Fibroblast of skin of right quadriceps (primary cell): ENCODE measurements around the gene TREX2.

ENCODE experiments used
- DNase-seq: peaks from one replicate; pipeline ENCODE4 v3.0.0-alpha.2; 2013

The TREX2 gene

DNA sequence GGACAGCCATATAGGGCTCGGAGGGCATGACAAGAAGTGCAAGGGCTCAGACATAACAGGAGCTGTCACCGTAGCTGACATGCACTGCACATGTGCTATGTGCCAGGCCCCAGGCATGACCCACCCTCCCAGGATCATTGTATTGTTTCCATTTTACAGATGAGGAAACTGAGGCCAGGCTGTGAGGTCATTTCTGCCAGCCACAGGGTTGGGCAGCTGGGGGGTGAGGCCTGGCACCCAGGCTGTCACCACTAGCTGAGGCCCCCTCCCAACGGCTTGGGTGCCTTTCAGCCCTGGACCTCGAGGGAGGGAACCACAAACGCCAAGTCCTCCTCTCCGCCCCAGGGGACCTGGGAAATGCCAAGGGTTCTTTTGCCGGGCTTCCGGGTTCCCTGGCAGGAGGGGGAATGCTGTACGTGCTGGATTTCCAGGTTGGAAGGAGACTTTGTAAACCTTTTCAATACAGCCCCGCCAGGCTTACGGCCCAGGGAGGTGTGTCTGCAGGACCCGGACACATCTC lies 12.6 kb downstream of the TREX2 start:
- DNase-seq = no peak

DNA sequence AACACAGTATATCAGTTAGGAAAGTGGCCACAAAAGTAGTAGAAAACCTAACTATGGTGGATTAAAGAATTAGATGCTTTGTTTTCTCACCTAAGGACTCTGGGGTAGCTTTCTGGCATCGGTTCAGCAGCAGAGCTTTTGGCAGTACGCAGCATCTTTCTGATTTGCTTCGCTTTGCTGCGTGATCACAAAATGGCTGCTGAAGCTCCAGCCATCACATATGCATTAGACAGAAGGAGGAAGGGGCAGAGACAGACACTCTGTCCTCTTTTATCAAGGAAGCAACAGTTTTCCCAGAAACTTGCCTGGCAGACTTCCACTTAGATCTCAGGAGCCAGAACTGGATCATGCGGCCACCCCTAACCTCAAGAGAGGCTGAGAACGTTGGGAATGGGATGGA lies 15.1 kb downstream of the TREX2 start:
- DNase-seq = no peak

DNA sequence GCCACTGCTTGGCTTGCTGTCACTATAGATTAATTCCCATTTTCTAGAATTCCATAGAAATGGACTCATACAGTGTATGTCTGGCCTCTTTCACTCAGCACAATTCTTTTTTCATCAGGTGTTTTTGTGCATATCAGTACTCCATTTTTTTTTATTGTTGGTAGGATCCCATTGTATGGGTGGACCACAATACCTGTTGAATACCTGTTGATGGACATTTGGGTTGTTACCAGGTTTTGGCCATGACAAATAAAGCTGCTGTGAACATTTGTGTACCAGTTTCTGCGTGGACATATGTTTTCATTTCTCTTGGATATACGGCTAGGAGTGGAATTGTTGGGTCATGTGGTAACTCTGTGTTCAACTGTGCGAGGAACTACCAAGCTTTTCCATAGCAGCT lies 19.7 kb downstream of the TREX2 start:
- DNase-seq = no peak

DNA sequence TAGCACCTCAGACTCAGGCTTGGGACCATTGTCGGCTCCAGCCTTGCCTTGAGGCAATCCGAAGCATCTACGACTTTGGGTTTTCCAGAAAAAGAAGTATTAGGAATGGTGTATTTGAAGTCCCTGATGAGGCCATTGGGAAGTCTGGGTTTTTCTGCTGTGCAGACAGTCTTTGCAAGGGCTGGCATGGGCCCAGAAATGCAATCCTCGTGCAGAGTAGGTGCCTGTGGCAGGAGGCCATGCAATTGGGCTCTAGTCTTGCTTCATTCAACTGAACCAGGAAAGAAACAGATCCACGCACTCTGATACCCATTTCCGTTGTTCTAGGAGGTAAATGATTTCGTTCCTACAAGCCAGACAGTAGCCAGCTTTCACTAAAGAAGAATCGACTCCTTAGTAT lies 22.2 kb downstream of the TREX2 start:
- DNase-seq = no peak

DNA sequence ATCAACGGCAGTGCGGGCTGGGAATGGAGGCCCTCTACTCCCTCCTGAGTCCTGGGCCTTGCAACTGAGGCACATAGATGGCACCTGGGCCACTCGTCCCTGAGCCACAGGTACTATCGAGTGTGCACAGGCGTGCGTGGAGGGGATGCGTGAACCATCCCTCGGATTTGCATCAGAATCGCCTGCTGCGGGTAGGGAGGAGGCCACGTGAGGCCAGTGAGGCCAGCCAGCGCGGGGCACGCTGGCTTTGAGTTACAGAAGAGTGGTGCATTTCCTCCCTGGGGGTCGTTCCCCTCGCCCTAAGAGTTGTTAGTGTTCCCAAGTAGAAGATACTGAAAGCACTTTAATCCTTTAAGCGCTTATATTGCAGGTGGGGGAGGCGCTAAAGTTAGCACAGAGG lies 24.0 kb downstream of the TREX2 start:
- DNase-seq = no peak

DNA sequence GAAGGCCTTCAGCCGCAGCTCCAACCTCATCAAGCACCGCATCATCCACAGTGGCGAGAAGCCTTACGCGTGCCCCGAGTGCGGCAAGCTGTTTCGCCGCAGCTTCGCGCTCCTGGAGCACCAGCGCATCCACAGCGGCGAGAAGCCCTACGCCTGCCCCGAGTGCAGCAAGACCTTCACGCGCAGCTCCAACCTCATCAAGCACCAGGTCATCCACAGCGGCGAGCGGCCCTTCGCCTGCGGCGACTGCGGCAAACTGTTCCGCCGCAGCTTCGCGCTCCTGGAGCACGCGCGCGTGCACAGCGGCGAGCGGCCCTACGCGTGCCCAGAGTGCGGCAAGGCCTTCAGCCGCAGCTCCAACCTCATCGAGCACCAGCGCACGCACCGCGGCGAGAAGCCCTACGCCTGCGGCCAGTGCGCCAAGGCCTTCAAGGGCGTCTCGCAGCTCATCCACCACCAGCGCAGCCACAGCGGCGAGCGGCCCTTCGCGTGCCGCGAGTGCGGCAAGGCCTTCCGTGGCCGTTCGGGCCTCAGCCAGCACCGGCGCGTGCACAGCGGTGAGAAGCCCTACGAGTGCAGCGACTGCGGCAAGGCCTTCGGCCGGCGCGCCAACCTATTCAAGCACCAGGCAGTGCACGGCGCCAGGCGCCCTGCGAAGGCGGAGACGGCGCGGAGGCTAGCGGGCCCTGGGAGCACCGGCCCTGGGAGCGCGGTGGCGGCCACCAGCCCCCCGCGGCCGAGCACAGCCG lies 24.8 kb downstream of the TREX2 start:
- no peak for DNase-seq

DNA sequence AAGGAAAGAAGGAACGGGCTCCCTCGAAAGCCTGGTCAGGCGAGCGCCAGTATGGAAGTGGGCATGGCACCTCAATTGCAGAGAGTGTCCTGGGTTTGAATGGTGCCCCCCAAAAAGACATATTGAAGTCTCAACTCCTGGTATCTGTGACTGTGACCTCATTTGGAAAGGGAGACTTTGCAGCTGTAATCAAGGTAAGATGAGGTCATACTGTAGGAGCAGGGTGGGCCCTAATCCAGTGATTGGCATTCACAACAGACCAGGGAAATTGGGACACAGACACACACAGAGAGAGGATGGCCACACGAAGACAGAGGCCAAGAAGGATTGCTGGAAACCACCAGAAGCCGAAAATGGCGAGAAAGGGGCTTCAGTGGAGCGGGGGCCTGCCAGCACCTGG lies 28.2 kb downstream of the TREX2 start:
- no peak for DNase-seq

DNA sequence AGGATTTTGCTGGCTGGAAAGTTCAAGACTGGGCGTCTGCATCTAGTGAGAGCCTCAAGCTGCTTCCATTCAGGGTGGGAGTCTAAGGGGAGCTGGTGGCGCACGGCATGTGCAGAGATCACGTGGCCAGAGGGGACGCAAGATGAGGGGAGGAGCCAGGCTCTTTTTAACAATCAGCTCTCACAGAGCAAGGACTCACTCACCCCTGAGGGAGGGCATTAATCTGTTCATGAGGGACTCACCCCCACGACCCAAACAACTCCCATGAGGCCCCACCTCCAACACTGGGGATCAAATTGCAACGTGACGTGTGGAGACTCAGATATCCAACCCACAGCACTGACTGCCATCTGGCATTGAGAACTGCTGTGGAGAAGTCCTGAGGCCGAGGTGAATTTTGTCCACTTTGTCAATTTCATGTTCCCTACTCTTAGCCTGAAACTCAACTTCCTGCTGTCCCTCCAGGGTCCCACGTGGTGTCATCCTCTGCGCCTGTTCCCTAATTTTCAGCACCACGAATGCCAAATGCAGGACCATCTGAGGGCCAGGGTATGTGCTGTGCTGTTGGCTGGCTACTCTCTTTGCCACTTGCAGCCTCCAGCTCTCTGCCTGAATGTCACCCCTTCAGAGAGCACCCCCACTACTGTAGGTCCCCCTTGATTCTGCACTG lies 28.9 kb downstream of the TREX2 start:
- no peak for DNase-seq

DNA sequence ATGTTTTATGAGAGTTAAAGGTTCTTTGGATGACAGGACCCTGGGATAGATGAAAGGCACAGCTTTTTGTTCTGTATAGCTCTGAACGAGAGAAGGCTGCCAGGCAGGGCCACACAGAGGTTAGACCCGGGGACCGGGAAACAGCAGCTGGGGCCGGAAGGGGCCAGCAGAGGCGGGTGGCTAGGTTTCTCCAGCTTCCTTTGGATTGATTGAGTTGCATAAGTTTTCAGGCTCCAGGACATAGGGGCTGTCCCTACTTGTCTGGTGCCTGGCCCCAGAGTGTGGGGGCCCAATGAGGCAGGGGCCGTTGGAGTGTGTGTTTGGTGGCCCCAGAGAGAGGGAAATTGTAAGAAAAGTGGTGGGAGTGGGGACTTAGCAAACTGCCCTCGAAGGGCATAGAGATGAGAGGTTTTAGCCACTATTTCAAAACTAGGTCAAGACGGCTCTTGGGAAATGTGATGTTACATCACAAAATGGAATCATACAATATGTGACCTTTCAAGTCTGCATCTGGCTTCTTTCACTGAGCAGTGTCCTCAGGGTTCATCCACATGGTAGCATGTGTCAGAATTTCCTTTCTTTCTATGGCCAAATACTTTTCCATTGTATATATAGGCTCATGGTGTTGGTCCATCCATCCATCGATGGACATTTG lies 30.9 kb downstream of the TREX2 start:
- DNase-seq = no peak

DNA sequence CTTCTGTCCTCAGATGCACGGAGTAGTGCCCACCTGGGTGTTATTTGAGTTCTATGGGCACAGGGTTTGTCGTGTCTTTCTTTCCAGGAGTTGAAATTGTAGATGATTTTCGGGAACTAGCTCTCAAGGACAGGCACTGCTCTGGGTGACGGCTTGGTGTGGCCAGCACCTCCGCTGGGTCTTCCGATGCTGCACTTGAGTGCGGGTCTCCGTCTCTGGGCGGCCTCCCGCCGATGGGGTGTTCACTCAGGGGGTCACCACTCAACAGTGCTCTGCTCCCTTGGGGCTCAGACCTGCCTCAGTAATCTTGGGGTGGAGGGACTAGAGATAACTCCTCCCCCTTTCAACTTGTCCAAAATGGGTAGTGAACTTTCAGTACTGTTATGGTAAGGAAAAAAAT lies 32.1 kb downstream of the TREX2 start:
- no peak for DNase-seq

DNA sequence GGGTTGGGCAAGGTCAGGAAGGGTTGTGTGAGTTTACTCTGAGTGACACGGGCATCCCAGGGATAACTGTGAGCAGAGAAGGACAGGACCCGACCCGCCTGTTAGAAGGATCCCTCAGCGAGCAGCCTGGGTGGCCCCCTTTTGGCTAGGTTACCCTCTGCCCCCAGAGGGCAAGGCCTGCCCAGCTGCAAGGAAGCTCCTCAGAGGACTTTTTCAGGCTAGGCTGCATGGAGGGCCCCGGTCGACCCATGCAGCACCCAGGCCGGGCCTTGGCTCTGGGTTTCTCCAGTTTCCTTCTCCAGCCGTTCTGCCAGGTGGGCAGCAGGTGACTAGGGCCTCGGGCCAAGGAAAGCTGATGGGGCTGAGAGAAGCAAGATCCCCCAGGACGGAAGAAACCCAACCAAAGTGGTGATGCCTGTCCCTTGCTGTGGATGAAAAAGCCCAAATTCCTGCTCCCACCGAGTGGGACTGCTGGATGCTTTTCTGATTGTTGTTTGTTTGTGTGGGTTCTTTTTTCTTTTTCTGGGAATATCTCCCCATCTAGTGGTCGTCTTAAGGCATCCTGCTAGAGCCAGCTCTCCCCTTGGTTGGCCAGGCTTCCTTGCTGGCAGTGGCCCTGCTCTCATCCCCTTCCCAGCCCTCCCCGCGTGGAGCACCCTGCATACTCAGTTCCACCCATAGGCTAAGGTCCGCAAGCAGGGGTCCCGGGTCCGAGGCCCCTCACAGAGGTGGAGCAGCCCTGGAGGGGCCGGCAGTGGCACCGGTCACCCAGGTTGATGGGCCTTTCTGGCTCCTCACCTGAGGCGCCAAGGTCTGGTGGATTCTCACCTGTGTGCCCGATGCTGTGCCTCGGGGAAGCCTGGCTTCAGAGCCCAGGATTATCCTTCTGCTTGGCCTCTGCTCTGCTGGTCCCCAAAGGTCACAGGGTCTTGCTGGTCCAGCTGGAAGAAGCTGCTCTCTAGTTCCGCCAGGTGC lies 32.8 kb downstream of the TREX2 start:
- DNase-seq = no peak

DNA sequence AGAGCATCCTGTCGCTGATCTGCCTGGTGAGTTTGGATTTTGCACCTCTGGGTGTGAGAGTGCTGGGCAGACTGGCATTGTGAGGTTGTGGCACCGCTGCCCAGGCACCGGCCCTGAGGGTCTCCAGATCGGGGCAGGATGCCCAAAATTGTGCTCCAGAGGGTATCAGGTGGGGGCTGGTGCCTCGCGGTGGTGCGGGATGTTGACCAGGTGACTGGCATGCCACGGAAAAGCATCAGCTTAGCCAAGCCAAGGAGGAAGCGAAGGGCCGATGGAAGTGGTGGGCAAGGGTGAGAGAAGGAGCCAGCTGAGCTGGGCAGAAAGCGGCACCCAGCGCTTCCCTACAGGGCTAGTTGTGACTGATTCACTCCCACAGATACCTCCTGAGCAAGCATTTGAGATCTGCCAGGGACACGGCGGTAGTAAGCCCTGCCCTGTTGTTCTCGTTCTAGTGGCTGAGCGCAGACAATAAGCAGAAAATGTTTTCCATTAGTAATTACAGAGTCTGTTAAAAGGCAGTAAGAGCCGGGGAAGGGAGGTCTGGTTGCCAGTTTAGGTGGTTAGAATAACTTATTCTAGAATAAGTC lies 33.8 kb downstream of the TREX2 start:
- no peak for DNase-seq

DNA sequence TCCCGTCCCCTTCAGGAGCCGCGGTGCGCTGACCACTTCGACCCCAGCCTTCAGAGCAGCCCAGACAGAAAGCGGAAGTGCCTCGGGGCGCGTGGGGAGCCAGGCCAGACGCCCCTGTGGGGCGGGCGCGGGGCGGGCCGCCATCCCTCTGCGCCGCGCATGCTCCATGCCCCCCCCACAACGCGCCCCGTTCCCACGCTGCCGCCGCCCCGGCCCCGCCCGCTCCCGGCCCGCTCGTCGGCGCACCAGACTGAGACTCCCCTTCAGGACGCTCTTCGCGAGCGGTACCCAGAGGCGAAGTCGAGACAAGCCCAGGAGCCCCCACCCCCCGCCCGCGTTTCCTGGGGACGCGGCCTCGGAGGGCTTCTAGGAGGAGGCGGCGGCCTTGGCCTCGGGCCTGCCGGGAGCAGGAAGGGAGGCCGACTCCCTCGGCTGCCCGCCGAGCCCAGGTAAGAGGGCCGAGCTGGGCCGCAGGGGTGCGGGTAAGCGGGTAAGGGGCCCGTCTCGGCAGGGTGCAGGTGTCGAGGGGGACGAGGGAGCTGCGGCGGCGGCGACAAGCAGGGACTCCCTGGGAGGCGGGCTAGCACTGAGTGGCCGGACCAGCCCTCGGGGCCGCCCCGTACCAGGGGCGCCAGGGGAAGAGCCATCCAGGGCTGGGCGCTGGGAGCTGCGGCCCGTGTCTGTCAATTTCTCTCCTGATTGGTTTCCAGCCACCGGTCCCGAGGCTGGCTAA lies 34.4 kb downstream of the TREX2 start, which contains the start of gene ZFP92:
TSS of gene ZFP92 (plus strand) at position 218 of the 733 bp plus-strand sequence. CDS start 6,851 bp downstream, outside the sequence.
- no peak for DNase-seq

DNA sequence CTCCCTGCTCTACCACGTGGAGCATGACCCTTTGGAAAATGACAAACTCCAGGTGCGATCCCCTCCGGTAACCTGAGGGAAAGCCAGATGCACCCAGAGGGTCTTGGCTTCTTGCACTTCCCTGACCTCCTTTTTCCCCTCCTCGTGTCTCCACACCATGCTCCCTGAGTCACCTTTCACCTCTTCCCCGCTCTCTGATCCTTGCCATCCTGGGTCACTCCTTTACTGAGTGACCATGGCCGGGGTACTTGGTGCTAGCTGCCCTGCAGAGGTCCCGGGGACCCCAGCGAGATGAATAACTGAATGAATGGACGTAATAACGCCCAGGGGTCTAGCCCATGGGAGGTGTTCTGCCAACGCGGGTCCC lies 35.0 kb downstream of the TREX2 start:
- DNase-seq = no peak

DNA sequence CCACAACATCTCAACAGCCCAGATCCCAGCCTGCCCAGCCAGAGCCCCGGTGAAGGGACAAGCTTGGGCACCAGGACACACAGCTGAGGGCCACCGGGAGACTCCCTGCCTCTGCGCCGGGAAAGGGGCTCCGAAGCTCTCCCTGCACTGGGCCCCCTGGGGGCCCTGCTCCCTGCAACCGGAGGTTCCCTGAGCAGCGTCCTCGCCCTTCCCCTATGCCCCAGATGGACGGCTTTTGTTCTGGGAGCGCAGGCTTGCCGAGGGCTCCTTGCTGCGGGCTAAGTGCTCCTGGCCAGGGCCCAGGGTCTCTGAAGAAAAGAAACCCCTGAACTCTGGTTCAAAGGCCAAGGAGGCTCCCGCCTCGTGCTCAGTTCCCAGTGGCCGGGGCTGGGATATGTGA lies 35.5 kb downstream of the TREX2 start:
- DNase-seq = no peak

DNA sequence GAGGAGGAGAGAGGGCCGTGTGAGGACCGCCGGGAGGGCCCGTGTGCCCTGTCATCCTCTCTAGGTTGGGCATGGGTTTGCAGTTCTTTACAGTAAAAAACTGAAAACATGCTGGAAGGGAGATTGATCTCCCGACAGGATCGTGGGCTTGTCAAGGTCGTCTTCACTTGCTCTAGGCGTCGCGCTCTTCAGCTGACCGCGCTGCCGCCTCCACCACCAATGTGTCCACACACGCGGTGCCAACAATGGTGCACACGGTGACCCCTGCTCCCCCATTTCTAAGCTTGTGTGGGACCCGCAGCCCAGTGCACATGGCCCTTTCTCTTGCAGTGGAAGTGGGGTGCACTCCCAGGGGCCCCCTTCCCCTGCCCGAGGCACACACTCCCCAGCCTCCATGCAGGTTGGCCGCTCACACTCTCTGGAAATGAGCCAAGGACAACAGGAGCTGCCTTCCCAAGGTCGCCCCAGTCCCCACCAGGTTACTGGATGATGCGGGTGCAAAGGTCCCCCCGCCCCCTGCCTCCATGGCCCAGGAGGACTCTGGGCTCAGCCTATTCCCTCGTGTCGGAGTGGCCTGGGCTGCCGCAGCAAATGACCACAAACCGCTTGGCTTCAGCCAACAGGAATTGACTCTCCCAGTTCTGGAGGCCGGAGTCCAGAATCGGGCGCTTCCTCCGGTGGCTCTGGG lies 36.3 kb downstream of the TREX2 start:
- no peak for DNase-seq

DNA sequence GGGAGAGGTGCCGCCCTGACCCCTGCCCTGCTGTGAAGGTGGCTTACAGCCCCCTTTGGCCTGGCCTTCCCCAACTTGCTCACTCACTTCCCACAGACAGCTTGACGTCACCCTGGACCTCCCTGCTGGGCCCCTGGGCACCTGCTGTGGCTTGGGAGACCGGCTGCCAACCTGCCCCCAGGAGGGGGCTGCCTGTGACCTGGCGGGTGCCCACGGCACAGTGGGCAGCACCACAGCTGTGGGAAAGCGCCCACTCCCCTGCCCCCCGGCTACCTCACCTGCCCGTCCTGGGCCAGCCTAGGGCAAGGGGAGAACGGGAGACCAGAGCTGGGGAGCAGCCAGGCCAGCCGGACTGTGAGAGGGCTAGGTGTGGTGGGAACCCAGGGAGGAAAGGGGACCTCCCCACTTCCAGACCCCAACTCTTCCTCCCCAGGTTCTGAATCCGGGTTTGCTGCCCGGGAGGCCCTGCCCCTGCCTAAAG lies 36.9 kb downstream of the TREX2 start:
- DNase-seq = no peak

DNA sequence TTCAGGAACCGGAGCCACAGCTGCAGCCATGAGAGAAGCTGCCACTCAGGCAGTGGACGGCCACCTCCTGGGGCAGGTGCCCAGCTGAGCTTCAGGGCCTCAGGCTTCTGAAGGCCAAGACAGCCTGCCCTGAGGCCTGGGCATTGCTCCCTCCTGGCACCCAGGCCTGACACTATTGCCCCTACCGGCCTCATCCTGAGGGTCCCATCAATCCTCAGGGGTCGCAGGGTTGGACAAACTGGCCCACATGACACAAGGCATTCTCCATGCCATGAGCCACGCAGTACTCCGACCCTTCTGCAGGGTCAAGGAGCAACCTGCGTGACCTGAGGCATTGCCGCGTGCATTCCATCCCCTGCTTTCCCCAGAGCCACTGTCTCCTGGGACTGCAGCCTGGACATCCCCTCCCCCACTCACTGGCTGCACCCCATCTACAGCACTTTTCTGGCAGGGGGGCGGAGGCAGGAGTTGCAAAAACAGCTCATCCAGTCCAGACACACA lies 37.6 kb downstream of the TREX2 start:
- no peak for DNase-seq

DNA sequence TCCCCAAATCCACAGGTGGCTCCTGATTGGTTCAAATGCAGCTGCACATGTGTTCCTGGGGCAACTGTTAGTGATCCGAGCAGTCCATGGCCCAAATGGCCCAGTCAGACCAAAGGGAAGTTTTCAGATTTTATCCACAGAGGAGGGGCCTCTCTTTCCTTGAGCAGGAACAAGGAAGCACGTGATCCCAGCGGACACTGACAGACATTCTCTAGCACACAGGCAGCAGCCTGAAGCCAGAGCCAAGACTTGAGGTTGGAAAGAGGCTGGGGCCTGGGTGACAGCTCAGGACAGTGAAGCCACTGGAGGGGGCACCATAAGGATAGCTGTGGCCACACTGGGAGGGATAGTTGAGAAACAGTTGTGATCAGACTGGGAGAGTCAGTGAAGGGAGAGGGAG lies 38.1 kb downstream of the TREX2 start:
- DNase-seq = no peak

DNA sequence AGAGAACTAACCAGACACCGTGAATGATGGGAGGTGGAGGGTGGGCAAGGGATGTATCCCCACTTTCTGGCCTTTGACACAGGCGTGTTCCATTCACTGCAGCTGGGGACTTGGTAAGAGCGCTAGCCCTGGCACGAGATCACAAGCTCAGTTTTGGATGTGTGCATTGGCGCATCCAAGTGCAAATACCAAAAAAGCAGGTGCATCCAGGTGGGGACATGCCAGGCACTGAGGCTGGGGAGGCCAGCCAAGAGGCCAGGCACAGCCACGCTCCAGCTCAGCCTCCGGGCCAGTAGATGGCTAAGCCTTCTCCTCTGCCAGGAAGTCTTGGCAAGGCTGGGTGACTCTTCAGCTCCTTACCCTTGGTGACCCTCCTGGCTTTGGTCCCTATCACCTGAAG lies 39.0 kb downstream of the TREX2 start:
- no peak for DNase-seq

DNA sequence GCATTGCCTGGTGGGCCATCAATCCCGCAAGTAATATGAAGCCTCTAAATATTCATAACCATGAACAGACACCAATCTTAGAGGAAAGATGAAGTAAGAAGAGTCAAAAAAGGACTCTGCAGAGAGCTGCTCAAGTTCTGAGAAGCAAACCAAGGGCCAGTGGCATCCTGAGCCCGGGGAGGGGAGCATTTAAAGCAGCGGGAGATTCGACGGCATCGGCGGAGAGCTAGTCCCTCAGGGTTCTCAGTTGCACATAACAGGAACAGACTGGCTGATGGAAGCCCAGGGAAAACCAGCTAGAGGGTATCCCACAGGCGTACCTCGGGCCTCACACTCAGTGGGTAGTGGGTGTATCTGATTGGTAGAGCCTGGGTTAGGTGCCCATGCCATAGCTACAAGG lies 39.8 kb downstream of the TREX2 start:
- no peak for DNase-seq
